Effector memory CD8-positive, alpha-beta T cell (primary cell): ENCODE results near the gene PFDN4.
"Not testable (repeated sequence)": the region's sequence is repeated elsewhere in the genome, so short reads cannot be mapped to it uniquely, and the experiment has no call there.

ENCODE experiments used
- ATAC-seq: fragments of 150-1000 bp; cut with Tn5 transposase; replicated peaks from 2 replicates; pipeline ENCODE4 v1.10.0; 2021; ENCODE audit warnings: mild to moderate bottlenecking, moderate library complexity
- DNase-seq, 3 experiments: peaks; one replicate each; pipeline ENCODE4 v3.0.0; 2021
- H3K27ac Mint-ChIP-seq, 2 donors: one replicate each; pipeline ENCODE4 v1.8.0; 2022; ENCODE audit warnings: mild to moderate bottlenecking in 2 of 2, mixed read lengths in 2 of 2, moderate library complexity in 2 of 2
- H3K27me3 Mint-ChIP-seq, 2 donors: one replicate each; pipeline ENCODE4 v1.8.0; 2022; ENCODE audit warnings: mixed read lengths in 2 of 2
- H3K36me3 Mint-ChIP-seq: one replicate; pipeline ENCODE4 v1.8.0; 2022; ENCODE audit warnings: mild to moderate bottlenecking, moderate library complexity, mixed read lengths; ENCODE audit not compliant: insufficient read depth
- H3K4me1 Mint-ChIP-seq, 2 donors: one replicate each; pipeline ENCODE4 v1.8.0; 2022; ENCODE audit warnings: low read depth in 2 of 2, mixed read lengths in 2 of 2
- H3K4me3 Mint-ChIP-seq, 2 donors: one replicate each; pipeline ENCODE4 v1.8.0; 2022; ENCODE audit warnings: mild to moderate bottlenecking in 2 of 2, mixed read lengths in 2 of 2, moderate library complexity in 2 of 2
- H3K9me3 Mint-ChIP-seq, 2 donors: one replicate each; pipeline ENCODE4 v1.8.0; 2022; ENCODE audit warnings: mixed read lengths in 2 of 2

The PFDN4 gene

DNA sequence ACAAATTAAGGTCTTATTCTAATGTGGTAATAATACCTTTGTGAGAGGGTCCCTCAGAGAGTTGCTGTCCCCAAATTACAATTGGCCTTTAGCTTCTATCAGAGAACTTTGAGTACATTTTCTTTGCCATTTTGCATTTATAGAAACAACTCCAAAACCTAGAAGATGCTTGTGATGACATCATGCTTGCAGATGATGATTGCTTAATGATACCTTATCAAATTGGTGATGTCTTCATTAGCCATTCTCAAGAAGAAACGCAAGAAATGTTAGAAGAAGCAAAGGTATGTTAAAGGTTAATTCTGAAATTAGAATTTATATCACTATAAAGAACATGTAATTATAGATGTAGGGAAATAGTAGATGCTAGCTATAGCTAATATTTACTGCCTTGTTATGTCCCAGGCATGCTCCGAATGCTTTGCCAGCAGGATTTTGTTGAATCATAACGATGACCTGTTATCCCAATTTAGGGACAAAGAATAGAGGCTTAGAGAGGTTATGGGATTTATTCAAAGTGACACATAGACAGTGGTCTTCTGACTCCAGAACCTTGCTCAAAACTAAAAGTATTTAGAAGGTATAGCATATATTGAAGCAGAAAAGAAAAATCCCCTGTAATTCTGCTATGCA, 7.4 kb downstream of the PFDN4 start:
- H3K27me3 Mint-ChIP-seq, result no peaks in the 10 kb centered on the region
- H3K4me1 Mint-ChIP-seq, result peaks cover 4 to 5% of the 10 kb centered on the region in 2 donors
- H3K36me3 Mint-ChIP-seq, result peaks cover 27% of the 10 kb centered on the region
- no peaks in the 10 kb centered on the region for H3K9me3 Mint-ChIP-seq
- no peak overlapping the region for H3K27ac Mint-ChIP-seq
- ATAC-seq (no peak), DNase-seq (no peak)
- H3K4me3 Mint-ChIP-seq, result no peak overlapping the region

DNA sequence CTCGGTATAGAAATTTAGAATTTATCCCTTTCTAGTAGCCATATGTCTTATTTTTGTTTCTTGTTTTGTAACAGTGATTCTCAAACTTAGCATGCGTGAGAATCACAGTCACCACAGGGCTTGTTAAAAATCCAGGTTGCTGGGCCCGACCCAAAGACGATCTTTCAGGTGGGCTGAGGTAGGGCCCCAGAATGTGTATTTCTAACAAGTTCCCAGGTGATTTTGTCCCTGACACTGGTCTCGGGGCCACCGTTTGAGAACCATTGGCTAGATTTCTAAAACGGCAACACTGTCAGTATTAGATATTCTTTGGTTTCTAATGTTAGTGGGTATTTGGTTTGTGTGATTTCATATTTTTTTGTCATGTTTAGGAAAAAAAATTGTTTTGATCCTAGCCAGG, 9.9 kb downstream of the PFDN4 start:
- Mint-ChIP-seq H3K4me3 (no peak overlapping the region), H3K36me3 (peaks cover 27% of the 10 kb centered on the region), H3K9me3 (no peaks in the 10 kb centered on the region), H3K4me1 (peaks cover 12 to 16% of the 10 kb centered on the region in 2 donors), H3K27me3 (no peaks in the 10 kb centered on the region), H3K27ac (peak overlapping the region in 1 of 2 donors; percentile 9)
- ATAC-seq (no peak), DNase-seq (no peak)

DNA sequence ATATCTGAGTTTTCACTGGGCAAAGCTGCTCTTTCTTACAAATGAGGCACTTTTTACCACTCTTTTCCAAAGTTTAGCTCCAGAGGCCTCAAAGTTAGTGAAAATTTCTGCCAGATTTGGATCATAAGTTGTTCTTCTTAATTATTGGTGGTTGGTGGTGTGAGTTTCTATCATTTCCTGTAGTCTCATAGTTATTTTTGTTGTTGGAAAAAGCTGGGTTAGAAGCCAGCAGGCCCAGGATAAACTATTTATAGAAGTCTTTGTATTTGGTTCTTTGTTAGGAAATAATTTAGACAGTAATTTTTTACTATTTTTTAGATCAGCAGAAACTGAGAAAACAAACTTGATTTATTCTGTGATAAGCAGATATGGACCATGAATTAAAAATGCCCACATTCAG, 10.6 kb downstream of the PFDN4 start:
- H3K9me3 Mint-ChIP-seq, result no peaks in the 10 kb centered on the region
- H3K36me3 Mint-ChIP-seq, result peaks cover 27% of the 10 kb centered on the region
- no peak overlapping the region for H3K4me3 Mint-ChIP-seq
- H3K27ac Mint-ChIP-seq, result no peak overlapping the region
- peaks cover 10 to 16% of the 10 kb centered on the region in 2 donors for H3K4me1 Mint-ChIP-seq
- no peak for DNase-seq
- no peaks in the 10 kb centered on the region for H3K27me3 Mint-ChIP-seq
- ATAC-seq, result no peak

DNA sequence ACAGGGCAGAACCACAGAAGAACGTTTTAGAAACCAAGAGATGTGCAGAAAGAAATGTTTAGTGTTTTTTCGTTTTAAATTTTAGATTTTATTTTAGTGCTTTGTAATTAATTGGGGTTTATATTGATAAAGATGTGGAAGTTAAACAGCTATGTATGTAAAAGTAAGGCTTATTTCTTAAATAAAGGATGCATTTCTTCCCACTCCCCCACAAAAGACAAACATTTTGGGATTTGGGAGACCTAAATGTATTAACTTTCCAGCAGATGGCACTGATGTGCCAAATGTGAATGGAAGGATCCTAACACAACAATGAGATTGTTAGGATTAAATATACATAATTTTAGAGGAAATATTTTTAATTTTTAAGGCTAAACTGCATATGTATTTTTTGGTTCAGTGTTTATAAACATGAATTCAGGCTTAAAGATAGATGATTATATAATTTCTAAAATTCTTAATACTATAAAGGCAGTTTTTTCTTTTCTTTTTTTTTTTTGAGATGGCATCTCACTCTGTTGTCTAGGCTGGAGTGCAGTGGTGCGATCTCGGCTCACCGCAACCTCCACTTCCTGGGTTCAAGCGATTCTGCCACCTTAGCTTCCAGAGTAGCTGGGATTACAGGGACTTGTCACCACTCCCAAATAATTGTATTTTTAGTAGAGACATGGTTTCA, 12.0 kb downstream of the PFDN4 start:
- H3K4me1 Mint-ChIP-seq, result peaks cover 10 to 16% of the 10 kb centered on the region in 2 donors
- no peak overlapping the region for H3K4me3 Mint-ChIP-seq
- DNase-seq (no peak), ATAC-seq (no peak)
- H3K9me3 Mint-ChIP-seq, result no peaks in the 10 kb centered on the region
- H3K27me3 Mint-ChIP-seq, result no peaks in the 10 kb centered on the region
- peak overlapping the region in 1 of 2 donors; percentile 42 for H3K27ac Mint-ChIP-seq
- peaks cover 27% of the 10 kb centered on the region for H3K36me3 Mint-ChIP-seq

DNA sequence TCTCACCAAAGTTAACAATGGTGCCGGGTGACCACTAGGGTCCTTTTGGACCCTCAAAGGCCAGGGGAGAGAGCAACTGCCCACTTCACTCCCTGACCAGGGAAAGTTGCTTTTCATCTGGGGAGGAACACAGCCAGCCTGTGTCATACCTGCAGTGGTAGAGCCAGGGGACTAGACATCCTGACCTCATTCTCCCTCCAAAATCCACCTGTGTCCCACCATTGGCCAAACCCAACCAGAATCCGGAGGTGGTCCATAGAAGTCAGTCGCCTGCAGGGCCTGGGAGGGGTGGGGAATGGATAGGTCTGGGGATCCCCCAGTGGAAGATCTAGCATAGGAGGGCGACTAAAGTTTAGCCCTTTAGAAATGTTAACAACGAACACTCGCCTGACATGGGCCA, 12.8 kb downstream of the PFDN4 start:
- ATAC-seq, result no peak
- no peak for DNase-seq
- Mint-ChIP-seq H3K27ac (peak overlapping the region in 1 of 2 donors; percentile 42), H3K27me3 (no peaks in the 10 kb centered on the region), H3K36me3 (peaks cover 26% of the 10 kb centered on the region), H3K9me3 (no peaks in the 10 kb centered on the region), H3K4me3 (no peak overlapping the region), H3K4me1 (peaks cover 9 to 14% of the 10 kb centered on the region in 2 donors)

DNA sequence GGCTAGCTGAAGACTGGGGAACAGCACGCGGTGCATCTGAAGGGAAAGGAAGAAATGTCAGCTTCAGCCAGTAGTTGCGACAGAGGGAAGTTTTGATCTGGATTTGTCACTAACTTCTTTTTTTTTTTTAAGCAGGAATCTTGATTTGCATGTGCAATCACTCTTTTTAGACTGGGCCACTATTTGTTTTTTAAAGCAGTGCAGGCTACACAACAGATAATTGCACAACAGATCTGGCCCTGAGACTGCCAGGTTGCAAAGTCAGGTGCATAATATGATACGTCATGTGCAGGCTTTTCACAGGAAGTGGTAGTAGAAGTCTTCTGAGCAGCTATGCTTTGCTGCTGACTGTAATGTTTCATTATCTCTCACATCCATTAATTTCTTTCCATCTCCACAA, 13.5 kb downstream of the PFDN4 start:
- H3K27ac Mint-ChIP-seq, result peak overlapping the region; percentile 35 to 93
- H3K4me1 Mint-ChIP-seq, result peaks cover 9 to 11% of the 10 kb centered on the region in 2 donors
- peaks cover 19% of the 10 kb centered on the region for H3K36me3 Mint-ChIP-seq
- no peaks in the 10 kb centered on the region for H3K27me3 Mint-ChIP-seq
- H3K9me3 Mint-ChIP-seq, result no peaks in the 10 kb centered on the region
- DNase-seq (no peak), ATAC-seq (peak; percentile 81)
- peak overlapping the region in 1 of 2 donors; percentile 40 for H3K4me3 Mint-ChIP-seq

DNA sequence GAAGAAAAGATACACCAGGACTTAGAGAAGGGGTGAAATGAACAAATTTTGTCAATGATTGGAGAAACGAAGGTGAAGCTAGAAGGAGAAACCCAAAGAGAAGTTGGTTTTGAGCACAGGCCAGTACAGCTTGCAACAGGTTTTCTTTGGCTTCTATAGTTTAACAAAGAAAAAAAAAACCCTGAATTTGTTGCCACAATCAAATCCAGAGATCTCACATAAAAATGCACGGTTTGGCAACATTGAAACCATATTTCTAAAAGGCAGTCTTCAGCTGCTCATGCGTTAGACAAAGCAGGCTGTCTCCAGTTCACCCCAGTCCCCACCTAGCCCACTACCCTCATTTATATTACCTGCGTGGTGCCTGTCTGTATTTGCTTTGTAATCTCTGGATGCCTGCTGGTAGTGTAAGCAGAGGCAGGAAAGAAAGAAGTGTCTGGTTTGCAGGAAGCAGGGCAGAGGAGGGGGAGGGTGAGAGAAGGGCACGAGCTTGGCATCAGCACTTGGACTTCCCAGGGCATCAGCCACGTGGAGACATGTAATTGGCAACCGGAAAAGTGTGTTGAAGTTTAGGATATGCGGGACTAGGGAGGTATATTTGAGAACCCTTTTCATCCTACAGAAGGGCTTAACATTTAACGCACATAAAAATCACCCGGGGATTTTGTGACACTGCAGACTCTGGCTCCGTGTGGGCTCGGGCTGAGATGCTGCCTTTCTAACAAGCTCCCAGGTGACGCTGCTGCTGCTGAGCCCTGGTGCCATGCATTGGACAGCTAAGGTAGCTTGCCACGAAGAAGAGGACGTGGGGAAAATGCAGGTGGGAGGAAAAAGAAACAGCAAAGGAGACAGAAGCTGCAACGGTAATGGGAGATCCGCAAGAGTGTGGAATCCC, 14.4 kb downstream of the PFDN4 start:
- H3K9me3 Mint-ChIP-seq, result no peaks in the 10 kb centered on the region
- no peak for ATAC-seq

DNA sequence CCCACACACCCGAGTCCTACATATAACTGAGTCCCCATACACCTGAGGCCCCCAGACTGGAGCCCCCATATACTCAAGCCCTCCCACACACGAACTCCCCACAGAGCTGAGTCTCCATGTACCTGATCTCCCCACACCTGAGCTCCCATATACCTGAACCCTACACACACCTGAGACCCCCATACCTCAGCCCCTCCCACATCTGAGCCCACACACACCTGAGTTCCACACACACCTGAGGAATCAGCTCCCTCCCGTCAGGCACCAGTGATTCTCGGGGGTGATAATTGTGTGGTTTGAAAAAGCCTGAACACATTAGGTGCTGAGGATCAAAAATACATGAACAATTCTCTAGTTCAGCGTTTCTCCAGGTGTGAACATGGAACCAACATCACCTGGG, 15.4 kb downstream of the PFDN4 start:
- Mint-ChIP-seq H3K36me3 (peaks cover 9% of the 10 kb centered on the region), H3K4me1 (peaks cover 9 to 11% of the 10 kb centered on the region in 2 donors), H3K9me3 (peaks cover 3 to 7% of the 10 kb centered on the region in 2 donors), H3K27me3 (no peaks in the 10 kb centered on the region), H3K4me3 (no peak overlapping the region), H3K27ac (peak overlapping the region in 1 of 2 donors; percentile 8)
- ATAC-seq (no peak), DNase-seq (no peak)

More for the DNA sequence above, 14.4 kb downstream of the PFDN4 start:
- Mint-ChIP-seq H3K4me3 (peak overlapping the region in 1 of 2 donors; percentile 40), H3K27me3 (no peaks in the 10 kb centered on the region), H3K4me1 (peaks cover 9 to 11% of the 10 kb centered on the region in 2 donors), H3K27ac (peak overlapping the region; percentile 35 to 93), H3K36me3 (peaks cover 15% of the 10 kb centered on the region)
- DNase-seq, result no peak

DNA sequence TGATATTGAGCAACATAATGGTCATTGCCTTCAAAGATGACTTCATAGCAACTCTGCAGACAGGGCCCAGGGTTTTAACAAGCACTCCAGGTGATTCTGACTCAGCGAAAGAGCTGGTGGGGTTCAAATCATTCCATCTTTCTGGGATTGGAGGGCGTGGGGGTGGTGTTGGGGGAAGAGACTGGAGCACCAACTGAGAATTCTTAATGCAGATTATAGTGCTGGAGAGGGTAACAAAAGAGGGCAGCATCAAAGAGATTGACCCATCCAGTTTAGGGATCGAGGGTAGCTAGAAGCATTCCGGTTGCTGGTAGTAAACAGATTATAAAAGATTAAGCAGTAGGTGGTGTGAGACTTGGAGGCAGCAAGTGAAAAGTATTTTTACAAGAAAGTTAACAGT, 15.9 kb downstream of the PFDN4 start:
- DNase-seq, result no peak
- H3K4me1 Mint-ChIP-seq, result peaks cover 9 to 11% of the 10 kb centered on the region in 2 donors
- no peak overlapping the region for H3K27ac Mint-ChIP-seq
- H3K27me3 Mint-ChIP-seq, result no peaks in the 10 kb centered on the region
- no peak for ATAC-seq
- H3K9me3 Mint-ChIP-seq, result peaks cover 3 to 7% of the 10 kb centered on the region in 2 donors
- H3K36me3 Mint-ChIP-seq, result peaks cover 7% of the 10 kb centered on the region
- H3K4me3 Mint-ChIP-seq, result no peak overlapping the region

DNA sequence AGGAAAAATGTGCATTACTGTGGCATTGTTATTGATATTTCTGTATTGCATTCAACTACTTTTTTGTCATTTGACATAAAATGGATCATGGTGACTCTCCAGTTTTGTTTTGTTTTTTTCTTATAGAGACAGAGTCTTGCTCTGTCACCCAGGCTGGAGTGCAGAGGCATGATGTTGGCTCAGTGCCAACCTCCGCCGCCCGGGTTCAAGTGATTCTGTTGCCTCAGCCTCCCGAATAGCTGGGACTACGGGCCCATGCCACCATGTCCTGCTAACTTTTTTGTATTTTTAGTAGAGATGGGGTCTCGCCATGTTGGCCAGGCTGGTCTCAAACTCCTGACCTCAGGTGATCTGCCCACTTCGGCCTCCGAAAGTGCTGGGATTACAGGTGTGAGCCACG, 16.8 kb downstream of the PFDN4 start:
- H3K27ac Mint-ChIP-seq, H3K36me3 Mint-ChIP-seq, ATAC-seq, DNase-seq, H3K27me3 Mint-ChIP-seq, H3K9me3 Mint-ChIP-seq, H3K4me3 Mint-ChIP-seq: not testable (repeated sequence)
- peaks cover 9 to 11% of the 10 kb centered on the region in 2 donors for H3K4me1 Mint-ChIP-seq

DNA sequence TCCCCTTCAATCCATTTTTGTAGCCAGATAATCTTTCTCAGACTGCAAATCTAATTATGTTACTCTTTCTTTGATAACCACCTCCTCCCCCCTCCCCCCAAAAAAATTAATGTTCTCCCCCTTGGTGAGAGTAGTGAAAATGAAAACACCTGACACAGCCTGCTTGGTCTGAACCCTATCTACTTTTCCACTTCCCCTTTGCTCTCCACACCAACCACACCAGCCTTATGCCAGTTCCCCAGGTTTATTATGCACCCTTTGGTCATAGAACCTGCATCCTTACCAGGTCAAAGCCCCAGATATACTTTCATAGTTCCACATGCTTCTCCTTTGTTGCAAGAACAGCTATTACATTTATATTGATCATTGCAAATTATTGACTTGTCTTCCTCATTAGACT, 19.4 kb downstream of the PFDN4 start:
- peaks cover 3 to 7% of the 10 kb centered on the region in 2 donors for H3K9me3 Mint-ChIP-seq
- DNase-seq (no peak), ATAC-seq (no peak)
- H3K27me3 Mint-ChIP-seq, result peaks cover 13% of the 10 kb centered on the region in 2 donors
- no peak overlapping the region for H3K4me3 Mint-ChIP-seq
- no peaks in the 10 kb centered on the region for H3K4me1 Mint-ChIP-seq
- H3K27ac Mint-ChIP-seq, result no peak overlapping the region
- H3K36me3 Mint-ChIP-seq, result no peaks in the 10 kb centered on the region

DNA sequence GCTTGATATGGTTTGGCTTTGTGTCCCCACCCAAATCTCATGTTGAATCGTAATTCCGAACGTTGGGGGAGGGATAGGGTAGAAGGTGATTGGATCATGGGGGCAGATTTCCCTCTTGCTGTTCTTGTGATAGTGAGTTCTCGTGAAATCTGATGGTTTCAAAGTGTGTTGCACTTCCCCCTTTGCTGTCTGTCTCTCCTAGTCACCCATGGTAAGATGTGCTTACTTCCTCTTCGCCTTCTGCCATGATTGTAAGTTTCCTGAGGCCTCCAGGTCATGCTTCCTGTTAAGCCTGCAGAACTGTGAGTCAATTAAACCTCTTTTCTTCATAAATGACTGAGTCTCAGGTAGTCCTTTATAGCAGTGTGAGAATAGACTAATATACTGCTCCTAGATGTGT, 19.9 kb downstream of the PFDN4 start:
- DNase-seq, result no peak
- Mint-ChIP-seq H3K4me3 (no peak overlapping the region), H3K4me1 (no peaks in the 10 kb centered on the region), H3K27me3 (peaks cover 13 to 17% of the 10 kb centered on the region in 2 donors), H3K9me3 (peaks cover 3 to 7% of the 10 kb centered on the region in 2 donors), H3K27ac (no peak overlapping the region), H3K36me3 (no peaks in the 10 kb centered on the region)
- ATAC-seq, result no peak

DNA sequence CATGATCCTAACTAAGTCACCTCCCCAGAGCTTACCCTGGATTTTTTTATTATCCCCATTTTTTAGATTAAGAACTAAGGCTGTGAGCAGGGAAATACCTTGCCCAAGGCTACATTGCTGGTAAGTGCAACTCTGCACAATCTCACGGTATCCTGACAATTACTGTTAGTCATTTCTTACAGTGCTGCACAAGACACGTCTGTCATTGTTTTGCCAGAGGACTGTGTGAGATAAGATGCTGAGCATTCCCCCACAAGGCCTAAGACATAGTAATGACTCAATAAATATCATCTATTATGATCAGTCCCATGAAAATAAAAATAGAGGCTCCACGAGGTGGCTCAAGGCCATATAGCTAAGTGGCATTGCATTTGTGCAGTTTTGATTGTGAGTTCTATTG, 21.0 kb downstream of the PFDN4 start:
- H3K4me1 Mint-ChIP-seq, result no peaks in the 10 kb centered on the region

More for the DNA sequence above, 21.0 kb downstream of the PFDN4 start:
- H3K9me3 Mint-ChIP-seq, result peaks cover 3 to 7% of the 10 kb centered on the region in 2 donors
- no peak for DNase-seq
- H3K27me3 Mint-ChIP-seq, result peaks cover 13 to 17% of the 10 kb centered on the region in 2 donors
- no peaks in the 10 kb centered on the region for H3K36me3 Mint-ChIP-seq
- H3K27ac Mint-ChIP-seq, result no peak overlapping the region
- ATAC-seq, result no peak
- H3K4me3 Mint-ChIP-seq, result no peak overlapping the region
